GM18909 (cell line): ENCODE measurements around the gene SSTR3.

ENCODE experiments used
- ATAC-seq: cut with Tn5 transposase; IDR thresholded peaks from one replicate; pipeline ENCODE4 v1.9.1; 2021; ENCODE audit warnings: mild to moderate bottlenecking; ENCODE audit not compliant: unreplicated experiment, poor library complexity

Gene SSTR3

DNA sequence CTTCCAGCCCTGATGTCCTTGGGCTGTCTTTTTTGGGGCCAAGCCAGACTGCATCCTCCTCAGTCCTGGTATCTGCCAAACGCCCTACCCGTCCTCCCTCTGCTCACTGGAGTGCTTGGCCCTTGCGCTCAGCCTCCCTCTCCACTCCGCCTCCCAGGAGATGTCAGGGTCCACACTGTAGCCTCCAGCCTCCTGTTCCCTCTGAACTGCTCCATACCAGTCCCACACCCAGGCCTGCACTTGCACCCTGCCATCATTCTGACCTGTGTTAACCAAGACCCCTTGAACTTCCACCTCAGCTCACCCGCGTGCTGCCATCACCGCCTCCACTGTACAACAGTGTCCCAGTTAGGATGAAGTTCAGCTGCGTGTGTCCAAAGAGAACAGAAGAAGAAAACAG lies 56.3 kb downstream of the SSTR3 start:
- no peak for ATAC-seq

DNA sequence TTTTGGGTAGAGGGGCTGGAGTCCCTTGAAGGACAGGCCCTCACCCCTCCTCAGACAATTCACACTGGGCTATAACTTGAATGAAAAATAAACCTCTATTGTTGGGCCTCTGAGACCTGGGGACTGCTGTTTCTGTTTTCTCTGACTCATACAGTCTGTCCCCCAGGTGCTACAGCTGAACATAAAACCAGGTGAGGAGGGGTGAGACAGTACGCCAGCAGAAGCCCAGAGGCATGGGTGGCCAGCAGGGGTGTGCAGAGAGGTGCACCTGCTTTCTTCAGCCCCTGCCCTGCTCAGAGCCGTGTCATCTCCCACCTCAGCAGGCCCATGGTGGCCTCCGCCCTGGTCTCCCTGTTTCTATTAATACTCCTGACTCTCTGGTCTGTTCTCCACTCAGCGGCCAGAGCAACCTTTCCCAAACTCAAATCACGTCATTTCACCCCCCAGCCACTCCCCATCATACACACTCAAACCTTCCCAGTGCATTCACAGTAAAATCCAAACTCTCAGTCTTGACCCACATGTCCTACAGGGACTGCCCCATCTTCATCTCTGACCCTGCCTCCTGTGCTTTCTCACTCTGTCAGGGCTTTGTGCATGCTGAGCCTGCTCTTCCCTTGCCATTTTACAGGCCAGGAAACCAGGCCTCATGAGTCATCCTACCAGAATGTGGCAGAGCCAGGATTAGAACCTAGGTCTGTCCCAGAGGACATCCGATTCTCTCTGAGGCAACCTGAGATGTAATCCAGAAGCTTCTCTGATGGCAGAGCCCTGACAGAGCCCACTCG lies 57.2 kb downstream of the SSTR3 start:
- ATAC-seq: no peak
